ENCODE measurements around the gene SIX1. TPM values are rescaled to one million over a fixed set of nuclear protein-coding genes. Genes with fewer than 3 reads are reported as not detected.

SIX1 gene
- total RNA-seq, 1 experiment from 2014 or later = 7.4 TPM

GRCh38 chr14:60634153-60634552 is 15.1 kb downstream of the SIX1 start:
- Histone ChIP-seq H3K9me3 (ENCODE audit: control insufficient read depth, insufficient read depth, low read depth, low read length) (no peaks in the 10 kb centered on the region), H3K4me1 (ENCODE audit: control insufficient read depth, insufficient read depth, low read length) (no peaks in the 10 kb centered on the region), H3K27ac (ENCODE audit: low read length) (no peak overlapping the region), H3K36me3 (ENCODE audit: control insufficient read depth, insufficient read depth, low read length) (no peaks in the 10 kb centered on the region), H3K27me3 (ENCODE audit: control insufficient read depth, insufficient read depth, low read length) (no peaks in the 10 kb centered on the region), H3K4me3 (ENCODE audit: low read depth in 2 of 2, low read length in 2 of 2) (no peak overlapping the region)
- ChIA-PET POLR2A (no interaction called here), CTCF (no interaction called here)
- DNase-seq (ENCODE audit: low read depth, low spot score) (no peak), ATAC-seq (no peak)
- intact Hi-C loops (cut with micrococcal nuclease; ENCODE audit: unreplicated experiment) (no loop called here), in situ Hi-C loops (cut with HindIII; ENCODE audit: low pct_unique_long_range_greater_than_20kb, low sequenced_read_pairs) (no loop called here)
- TF ChIP-seq POLR2AphosphoS5 (IDR thresholded peaks at IDR 0.05; ENCODE audit: low read depth, low read length) (no peak), REST (IDR thresholded peaks at IDR 0.05; ENCODE audit: insufficient read depth in 1 of 2, low read depth in 2 of 2, low read length in 1 of 2) (no peak), SIN3A (IDR thresholded peaks at IDR 0.05; ENCODE audit: borderline replicate concordance, insufficient read depth, low read depth, low read length) (no peak), TCF7L2 (IDR thresholded peaks at IDR 0.05; ENCODE audit: low read depth, low read length) (no peak), CTCF (IDR thresholded peaks at IDR 0.05) (no peak)
- no TSS peak for BruUV-seq (replicated peaks)

GRCh38 chr14:60632777-60633176 is 16.5 kb downstream of the SIX1 start:
- no peak for ATAC-seq

More at GRCh38 chr14:60632777-60633176, 16.5 kb downstream of the SIX1 start:
- in situ Hi-C loops (cut with HindIII; ENCODE audit: low pct_unique_long_range_greater_than_20kb, low sequenced_read_pairs) (no loop called here), intact Hi-C loops (cut with micrococcal nuclease; ENCODE audit: unreplicated experiment) (no loop called here)
- no peak for DNase-seq (ENCODE audit: low read depth, low spot score)
- ChIA-PET CTCF (no interaction called here), POLR2A (no interaction called here)
- no peak overlapping the region for H3K4me3 ChIP-seq (ENCODE audit: low read depth in 2 of 2, low read length in 2 of 2)
- no peaks in the 10 kb centered on the region for H3K9me3 ChIP-seq (ENCODE audit: control insufficient read depth, insufficient read depth, low read depth, low read length)
- H3K27ac ChIP-seq (ENCODE audit: low read length) = no peak overlapping the region
- H3K27me3 ChIP-seq (ENCODE audit: control insufficient read depth, insufficient read depth, low read length) = no peaks in the 10 kb centered on the region
- H3K4me1 ChIP-seq (ENCODE audit: control insufficient read depth, insufficient read depth, low read length) = no peaks in the 10 kb centered on the region
- no peaks in the 10 kb centered on the region for H3K36me3 ChIP-seq (ENCODE audit: control insufficient read depth, insufficient read depth, low read length)
- TF ChIP-seq REST (IDR thresholded peaks at IDR 0.05; ENCODE audit: insufficient read depth in 1 of 2, low read depth in 2 of 2, low read length in 1 of 2) = no peak
- TF ChIP-seq CTCF (IDR thresholded peaks at IDR 0.05) = no peak
- no peak for TF ChIP-seq SIN3A (IDR thresholded peaks at IDR 0.05; ENCODE audit: borderline replicate concordance, insufficient read depth, low read depth, low read length)
- TF ChIP-seq POLR2AphosphoS5 (IDR thresholded peaks at IDR 0.05; ENCODE audit: low read depth, low read length) = no peak
- no peak for TF ChIP-seq TCF7L2 (IDR thresholded peaks at IDR 0.05; ENCODE audit: low read depth, low read length)
- BruUV-seq (replicated peaks) = no TSS peak
